Measurements from ENCODE around the gene SLC48A1.
A peak's percentile ranks its signal among the peaks of the same experiment; 100 is the strongest.
"Not testable (repeated sequence)": the region's sequence is repeated elsewhere in the genome, so short reads cannot be mapped to it uniquely, and the experiment has no call there.

SLC48A1 gene

DNA sequence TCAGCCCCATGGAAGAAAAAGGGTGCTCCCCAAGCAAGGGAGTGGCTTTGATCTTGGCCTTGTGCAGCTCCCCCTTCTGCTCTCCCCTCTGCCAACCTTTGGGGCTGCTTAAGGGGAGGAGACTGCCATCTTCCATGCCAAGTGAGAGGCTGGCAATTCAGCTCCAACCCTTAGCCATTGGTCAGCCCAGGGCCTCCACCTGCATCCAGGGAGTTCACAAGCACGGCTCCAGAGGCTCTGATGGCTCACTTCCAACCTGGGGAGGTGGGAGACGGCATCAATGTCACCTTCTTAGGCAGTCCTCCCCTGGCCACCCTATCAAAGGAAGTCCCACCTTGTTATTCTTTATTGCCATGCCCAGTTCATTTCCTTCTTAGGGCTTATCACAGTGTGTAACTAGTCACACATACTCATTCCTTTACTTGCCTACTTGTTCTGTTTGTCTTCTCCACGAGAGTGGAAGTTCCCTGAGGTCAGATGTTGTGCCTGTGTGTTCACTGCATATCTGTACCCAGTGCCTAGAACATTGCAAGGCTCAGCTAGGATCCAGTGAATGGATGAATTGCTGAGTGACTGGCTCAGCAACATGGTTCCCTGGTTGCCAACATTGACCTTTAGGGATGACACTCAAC is 41.6 kb downstream of the SLC48A1 start:
- DNase-seq: no peak

DNA sequence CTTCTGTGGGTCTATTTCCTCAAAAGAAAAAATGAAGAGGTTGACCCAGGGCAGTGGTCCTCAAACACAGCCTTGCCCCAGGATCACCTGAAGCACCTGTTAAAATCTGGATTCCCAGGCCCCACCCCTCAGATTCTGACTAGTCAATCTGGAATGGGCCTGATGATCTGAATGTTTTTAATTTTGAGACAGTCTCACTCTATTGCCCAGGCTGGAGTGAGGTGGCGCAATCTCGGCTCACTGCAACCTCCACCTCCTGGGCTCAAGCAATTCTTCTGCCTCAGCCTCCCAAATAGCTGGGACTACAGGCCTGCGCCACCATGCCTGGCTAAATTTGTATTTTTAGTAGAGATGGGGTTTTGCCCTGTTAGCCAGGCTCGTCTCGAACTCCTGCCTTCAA is 42.4 kb downstream of the SLC48A1 start:
- DNase-seq: not testable (repeated sequence)

- DNase-seq: no peak
These were observed 43.6 kb downstream of the SLC48A1 start for GRCh38 chr12:47816403-47817271.

GRCh38 chr12:47817272-47818006 is 44.4 kb downstream of the SLC48A1 start:
- peak in 1 of 2 donors; percentile 28 for DNase-seq

DNA sequence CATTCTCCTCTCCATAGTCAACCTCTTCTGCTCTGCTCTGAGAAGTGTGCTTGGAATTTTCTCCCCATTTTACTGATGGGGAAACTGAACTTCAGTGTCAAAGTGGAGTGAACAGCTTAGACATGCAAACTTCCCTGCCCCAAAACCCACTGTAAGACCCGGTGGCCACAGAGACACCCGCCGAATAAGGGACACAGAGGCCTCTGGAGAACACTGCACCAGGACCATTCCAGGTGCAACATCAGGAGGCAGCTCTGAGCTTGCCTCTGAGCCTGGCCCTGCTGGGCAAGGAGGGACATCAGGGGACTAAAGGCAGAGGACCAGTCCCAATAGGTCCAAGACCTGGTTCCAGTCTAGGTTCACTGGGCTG is 45.0 kb downstream of the SLC48A1 start:
- no peak for DNase-seq

- DNase-seq: no peak
These were observed 45.6 kb downstream of the SLC48A1 start for GRCh38 chr12:47818467-47819137.

- DNase-seq: peak in 1 of 2 donors; percentile 26
These were observed 46.3 kb downstream of the SLC48A1 start for GRCh38 chr12:47819138-47819895.

DNA sequence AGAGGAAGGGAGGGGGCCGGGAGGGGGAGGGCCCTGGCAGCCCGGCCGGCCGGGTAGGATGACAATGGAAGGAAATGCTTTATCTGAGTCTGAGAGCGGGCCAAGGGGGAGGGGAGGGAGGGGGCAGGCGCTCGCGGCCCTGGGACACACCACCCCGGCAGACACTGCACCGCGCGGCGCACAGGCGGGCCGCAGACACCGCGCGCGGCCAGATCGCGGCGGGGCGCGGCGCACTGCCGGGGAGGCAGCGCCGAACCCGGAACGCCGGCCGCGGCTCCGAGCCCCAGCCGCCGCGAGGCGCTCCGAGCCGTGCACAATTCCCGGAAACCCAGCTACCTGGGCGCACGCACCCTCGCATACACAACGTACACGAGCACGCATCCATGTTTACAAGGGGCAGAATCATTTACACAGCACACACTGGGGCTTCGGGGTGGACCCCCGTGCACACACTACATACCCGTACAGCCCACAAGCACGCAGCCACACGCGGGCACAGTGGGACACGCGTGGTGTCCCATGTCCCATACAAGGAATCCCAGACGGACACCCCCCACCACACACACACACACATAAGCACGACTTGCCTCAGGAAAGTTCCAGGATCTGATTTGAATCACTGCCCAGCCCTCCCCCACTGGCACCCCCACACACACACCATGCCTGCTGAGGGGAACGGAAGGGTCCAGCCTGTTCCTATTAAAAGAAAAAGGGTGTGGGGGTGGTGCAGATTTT is 47.0 kb downstream of the SLC48A1 start, which contains the start of gene HDAC7:
Gene HDAC7 (minus strand): TSS at position 8 of the 735 bp plus-strand sequence. CDS start 118 bp downstream, outside the sequence.
- DNase-seq: peak; percentile 47 to 60

- no peak for DNase-seq
These were observed 47.8 kb downstream of the SLC48A1 start for GRCh38 chr12:47820631-47821345.

GRCh38 chr12:47821346-47821706 is 48.3 kb downstream of the SLC48A1 start:
- DNase-seq: no peak

DNA sequence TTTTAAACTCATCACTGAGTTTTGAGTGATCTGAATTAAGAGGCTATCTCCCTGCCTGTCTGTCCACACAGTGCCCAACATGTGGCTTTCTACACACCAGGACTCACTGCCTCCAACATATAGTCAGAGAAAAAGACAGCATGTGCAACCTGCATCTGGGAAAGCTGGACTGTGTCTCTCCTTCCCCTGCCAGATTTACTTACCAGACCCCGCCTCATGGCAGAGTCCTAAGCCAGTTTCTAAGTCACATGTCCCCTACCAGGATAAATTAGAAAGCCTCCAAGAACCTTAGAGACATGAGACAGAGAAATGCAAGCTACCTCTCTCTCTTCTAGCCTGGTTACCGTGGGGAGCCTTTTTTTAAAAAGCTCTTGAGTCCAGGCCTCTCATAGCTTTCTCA is 49.4 kb downstream of the SLC48A1 start:
- no peak for DNase-seq

GRCh38 chr12:47822863-47823262 is 49.8 kb downstream of the SLC48A1 start:
- DNase-seq: no peak

GRCh38 chr12:47823422-47824086 is 50.5 kb downstream of the SLC48A1 start:
- no peak for DNase-seq

GRCh38 chr12:47824198-47824597 is 51.2 kb downstream of the SLC48A1 start:
- no peak for DNase-seq

- no peak for DNase-seq
These were observed 51.6 kb downstream of the SLC48A1 start for GRCh38 chr12:47824635-47825034.

GRCh38 chr12:47825173-47825639 is 52.2 kb downstream of the SLC48A1 start:
- DNase-seq: no peak

- DNase-seq: no peak
These were observed 55.3 kb downstream of the SLC48A1 start for GRCh38 chr12:47828008-47828975.

GRCh38 chr12:47828976-47829482 is 56.0 kb downstream of the SLC48A1 start:
- no peak for DNase-seq

DNA sequence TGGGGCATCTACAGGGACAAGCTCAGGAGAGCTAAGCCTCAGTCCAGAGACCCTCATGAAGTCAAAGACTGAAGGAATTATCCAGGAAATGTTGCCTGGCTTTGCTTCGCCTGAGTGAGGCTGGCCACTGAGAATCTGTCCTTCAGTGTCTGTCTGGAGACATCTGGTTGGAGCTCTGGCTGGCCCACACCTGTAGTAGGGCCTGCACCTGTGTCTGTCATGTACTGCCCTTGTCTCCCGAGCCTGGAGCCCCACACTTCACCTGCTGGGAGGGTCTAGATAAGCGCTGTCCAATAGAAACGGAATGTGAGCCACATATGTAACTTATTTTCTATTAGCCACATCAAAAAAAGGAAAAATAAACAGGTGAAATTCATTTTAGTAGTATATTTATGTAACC is 56.5 kb downstream of the SLC48A1 start:
- no peak for DNase-seq

Data from bone marrow (tissue), 2 donors.